Measurements from ENCODE around the gene NOL12.

- no peak for TF ChIP-seq EZH2 (IDR thresholded peaks at IDR 0.05; ENCODE audit: borderline replicate concordance, low read length)
- no peak for TF ChIP-seq CTCF (IDR thresholded peaks at IDR 0.05; ENCODE audit: low read length)
Measured at GRCh38 chr22:37725551-37726240, 39.6 kb downstream of the NOL12 start.
